AG09309 (cell line): Measurements from ENCODE around the gene TMCC2.

ENCODE experiments used
- DNase-seq: peaks from one replicate; pipeline ENCODE4 v3.0.0-alpha.2; 2010; ENCODE audit warnings: low read depth
- H3K4me3 ChIP-seq: 2 replicates; pipeline ENCODE4 v1.5.1; 2011; ENCODE audit warnings: mild to moderate bottlenecking, low read depth, low read length, moderate library complexity; ENCODE audit not compliant: control insufficient read depth
- TF ChIP-seq, protein P1 (sequence below): IDR thresholded peaks from 2 replicates; pipeline ENCODE4 v1.5.1; 2011; ENCODE audit warnings: mild to moderate bottlenecking, low read depth, low read length, inconsistent platforms; ENCODE audit not compliant: insufficient read depth, control insufficient read depth; ENCODE audit errors: missing control alignments

The TMCC2 gene

DNA sequence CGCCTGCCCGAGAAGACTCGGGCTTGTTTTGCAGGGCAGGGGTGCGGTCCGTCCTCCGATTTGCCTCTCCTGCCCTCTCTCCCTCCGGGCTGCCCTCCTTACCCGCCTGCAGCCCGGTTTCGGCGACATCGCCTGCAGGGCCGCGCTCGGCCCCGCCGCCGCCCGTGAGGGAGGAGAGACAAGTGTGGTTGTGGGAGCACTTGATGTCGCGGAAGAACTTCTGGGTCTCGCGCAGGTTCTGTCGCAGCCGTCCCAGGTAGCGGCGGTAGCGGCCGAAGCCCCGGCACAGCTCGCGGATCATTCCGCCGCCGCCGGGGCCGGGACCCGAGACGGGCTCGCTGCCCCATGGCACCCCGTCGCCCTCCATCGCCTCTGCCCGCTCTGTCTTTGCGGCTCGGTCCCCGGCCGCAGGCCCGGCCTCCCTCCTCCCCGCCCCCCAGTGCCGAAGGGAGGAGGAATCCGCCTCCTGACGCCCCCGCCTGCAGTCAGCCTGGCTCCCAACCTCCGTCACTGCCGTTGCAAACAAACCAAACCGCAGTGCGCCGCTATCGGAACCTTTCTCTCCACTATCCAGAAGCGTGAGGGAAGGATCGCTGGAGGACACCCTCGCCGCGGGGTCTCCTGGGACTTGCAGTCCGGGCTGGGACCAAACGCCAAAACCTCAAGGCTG is 16.4 kb upstream of the TMCC2 start, which contains the start of gene DSTYK:
TSS of gene DSTYK (minus strand) at position 534 of the 670 bp plus-strand sequence. CDS start at position 367, 167 bp downstream.
- H3K4me3 ChIP-seq = peak within 1 kb of the TSS; percentile 85
- TF ChIP-seq, protein P1, sequence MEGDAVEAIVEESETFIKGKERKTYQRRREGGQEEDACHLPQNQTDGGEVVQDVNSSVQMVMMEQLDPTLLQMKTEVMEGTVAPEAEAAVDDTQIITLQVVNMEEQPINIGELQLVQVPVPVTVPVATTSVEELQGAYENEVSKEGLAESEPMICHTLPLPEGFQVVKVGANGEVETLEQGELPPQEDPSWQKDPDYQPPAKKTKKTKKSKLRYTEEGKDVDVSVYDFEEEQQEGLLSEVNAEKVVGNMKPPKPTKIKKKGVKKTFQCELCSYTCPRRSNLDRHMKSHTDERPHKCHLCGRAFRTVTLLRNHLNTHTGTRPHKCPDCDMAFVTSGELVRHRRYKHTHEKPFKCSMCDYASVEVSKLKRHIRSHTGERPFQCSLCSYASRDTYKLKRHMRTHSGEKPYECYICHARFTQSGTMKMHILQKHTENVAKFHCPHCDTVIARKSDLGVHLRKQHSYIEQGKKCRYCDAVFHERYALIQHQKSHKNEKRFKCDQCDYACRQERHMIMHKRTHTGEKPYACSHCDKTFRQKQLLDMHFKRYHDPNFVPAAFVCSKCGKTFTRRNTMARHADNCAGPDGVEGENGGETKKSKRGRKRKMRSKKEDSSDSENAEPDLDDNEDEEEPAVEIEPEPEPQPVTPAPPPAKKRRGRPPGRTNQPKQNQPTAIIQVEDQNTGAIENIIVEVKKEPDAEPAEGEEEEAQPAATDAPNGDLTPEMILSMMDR = no peak
- DNase-seq = peak; percentile 90

DNA sequence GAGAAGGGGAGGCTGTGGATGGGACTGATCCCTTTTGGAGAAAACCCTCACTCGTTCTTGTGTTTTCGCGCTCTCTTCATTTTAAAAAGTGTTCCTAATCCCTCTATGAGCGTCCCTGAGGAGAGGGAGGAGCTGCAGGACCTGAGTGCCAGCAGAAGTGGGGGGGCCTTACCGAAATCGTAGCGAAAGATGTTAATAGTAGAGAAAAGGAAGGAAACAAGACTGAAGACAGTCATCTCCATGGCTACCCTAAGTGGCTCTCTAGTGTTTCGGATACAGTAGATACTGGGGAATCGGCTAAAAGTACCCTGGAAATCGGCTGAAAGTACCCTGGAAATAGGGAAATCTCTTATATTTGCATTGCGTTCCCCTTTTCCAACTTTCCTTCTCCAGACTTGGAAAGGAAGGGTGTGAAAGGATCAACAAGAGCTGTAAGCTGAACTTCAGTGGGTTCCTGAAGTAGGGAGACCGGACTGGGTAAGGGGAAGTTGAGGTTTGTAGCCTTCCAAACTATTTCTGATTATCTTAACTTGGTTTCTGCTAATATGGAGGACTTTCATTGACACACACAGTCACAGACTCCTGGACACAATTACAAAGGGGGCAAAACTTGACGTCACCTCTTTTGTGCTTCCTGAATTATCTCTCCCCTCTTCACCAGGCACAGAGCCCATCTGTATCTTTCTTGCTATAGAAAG is 15.8 kb upstream of the TMCC2 start:
- TF ChIP-seq, protein P1 = no peak
- DNase-seq = no peak
- H3K4me3 ChIP-seq = peak overlapping the region; percentile 85

DNA sequence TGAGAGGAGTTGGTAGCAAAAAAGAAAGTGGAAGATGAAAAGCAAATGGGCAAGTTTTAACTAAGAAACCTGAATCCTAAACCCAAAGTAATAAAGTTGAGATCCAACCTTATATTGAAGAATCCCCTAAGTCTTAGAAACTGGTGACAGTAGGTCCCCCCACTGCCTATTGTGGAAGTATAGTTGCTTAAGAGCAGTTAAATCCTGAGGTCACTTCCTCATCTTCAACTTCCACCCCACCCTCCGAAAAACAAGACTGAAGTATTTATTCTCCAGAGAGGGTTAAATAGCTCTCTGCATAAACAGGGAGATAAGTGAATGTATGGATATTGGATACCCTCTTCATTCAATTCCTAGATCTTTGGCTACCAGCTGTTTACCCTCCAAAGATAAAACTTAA is 13.0 kb upstream of the TMCC2 start:
- no peak overlapping the region for H3K4me3 ChIP-seq
- TF ChIP-seq, protein P1 = no peak
- no peak for DNase-seq

DNA sequence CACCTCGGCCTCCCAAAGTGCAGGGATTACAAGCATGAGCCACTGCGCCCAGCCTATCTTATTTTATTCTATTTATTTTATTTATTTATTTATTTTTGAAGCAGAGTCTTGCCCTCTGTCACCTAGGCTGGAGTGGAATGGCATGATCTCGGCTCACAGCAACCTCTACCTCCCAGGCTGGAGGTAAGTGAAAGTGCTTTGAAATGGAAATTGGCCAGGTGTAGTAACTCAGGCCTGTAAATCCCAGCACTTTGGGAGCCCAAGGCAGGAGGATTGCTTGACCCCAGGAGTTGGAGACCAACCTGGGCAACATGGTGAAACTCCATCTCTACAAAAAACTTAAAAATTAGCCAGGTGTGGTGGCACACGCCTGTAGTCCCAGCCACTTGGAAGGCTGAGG is 11.2 kb upstream of the TMCC2 start:
- TF ChIP-seq, protein P1 = no peak
- no peak for DNase-seq
- H3K4me3 ChIP-seq = no peak overlapping the region

- no peak overlapping the region for H3K4me3 ChIP-seq
- no peak for DNase-seq
- TF ChIP-seq, protein P1 = no peak
Observed at GRCh38 chr1:205217418-205217817, 10.3 kb upstream of the TMCC2 start.

GRCh38 chr1:205220421-205220820 is 7.3 kb upstream of the TMCC2 start:
- H3K4me3 ChIP-seq = no peak overlapping the region
- DNase-seq = no peak
- TF ChIP-seq, protein P1 = no peak
